Parathyroid adenoma (tissue), 2 donors: ENCODE data around the gene ARRB2.

Source experiments
- H2AFZ ChIP-seq: fragments of 300-600 bp; sonication (generic); one replicate; pipeline ENCODE4 v1.7.0; 2017; ENCODE audit warnings: antibody characterized with exemption, mild to moderate bottlenecking
- H3K27ac ChIP-seq: fragments of 300-600 bp; sonication (generic); one replicate; pipeline ENCODE4 v1.7.0; 2017
- H3K27me3 ChIP-seq: fragments of 300-600 bp; sonication (generic); one replicate; pipeline ENCODE4 v1.7.0; 2017; ENCODE audit warnings: low read length; ENCODE audit not compliant: control insufficient read depth, insufficient read depth
- H3K36me3 ChIP-seq: fragments of 300-600 bp; sonication (generic); one replicate; pipeline ENCODE4 v1.7.0; 2017; ENCODE audit warnings: low read length; ENCODE audit not compliant: control insufficient read depth, insufficient read depth
- H3K4me1 ChIP-seq: fragments of 300-600 bp; sonication (generic); one replicate; pipeline ENCODE4 v1.7.0; 2017; ENCODE audit warnings: control low read depth
- H3K4me2 ChIP-seq: fragments of 300-600 bp; sonication (generic); one replicate; pipeline ENCODE4 v1.7.0; 2017; ENCODE audit warnings: low read length
- H3K4me3 ChIP-seq: fragments of 300-600 bp; sonication (generic); one replicate; pipeline ENCODE4 v1.7.0; 2017; ENCODE audit warnings: low read depth, low read length
- H3K79me2 ChIP-seq: fragments of 300-600 bp; sonication (generic); one replicate; pipeline ENCODE4 v1.7.0; 2017; ENCODE audit warnings: control low read depth
- H3K9ac ChIP-seq: fragments of 300-600 bp; sonication (generic); one replicate; pipeline ENCODE4 v1.7.0; 2017; ENCODE audit warnings: mild to moderate bottlenecking
- H3K9me3 ChIP-seq: fragments of 300-600 bp; sonication (generic); one replicate; pipeline ENCODE4 v1.7.0; 2017; ENCODE audit warnings: low read length; ENCODE audit not compliant: control insufficient read depth
- CTCF ChIP-seq: fragments of 300-600 bp; sonication (generic); IDR thresholded peaks from one replicate; pipeline ENCODE4 v1.7.0; 2017; ENCODE audit warnings: antibody characterized with exemption, mild to moderate bottlenecking
- donor health status: primary hyperparathyroidism.

ARRB2 gene

GRCh38 chr17:4766723-4767122 is 56.3 kb downstream of the ARRB2 start:
- Histone ChIP-seq H3K4me3 (no peak overlapping the region), H3K9ac (no peak overlapping the region), H3K4me1 (peaks cover 6% of the 10 kb centered on the region), H3K9me3 (no peaks in the 10 kb centered on the region), H3K79me2 (no peaks in the 10 kb centered on the region), H3K27me3 (no peaks in the 10 kb centered on the region), H3K27ac (no peak overlapping the region), H3K4me2 (no peak overlapping the region), H2AFZ (no peak overlapping the region), H3K36me3 (no peaks in the 10 kb centered on the region)
- TF ChIP-seq CTCF, result no peak

- H2AFZ ChIP-seq, result no peak overlapping the region
- H3K9ac ChIP-seq, result no peak overlapping the region
- no peak overlapping the region for H3K27ac ChIP-seq
- H3K9me3 ChIP-seq, result no peaks in the 10 kb centered on the region
- H3K27me3 ChIP-seq, result no peaks in the 10 kb centered on the region
- H3K4me1 ChIP-seq, result peaks cover 8% of the 10 kb centered on the region
- no peak for TF ChIP-seq CTCF
- no peaks in the 10 kb centered on the region for H3K79me2 ChIP-seq
- no peak overlapping the region for H3K4me2 ChIP-seq
- no peak overlapping the region for H3K4me3 ChIP-seq
- no peaks in the 10 kb centered on the region for H3K36me3 ChIP-seq
Observed at GRCh38 chr17:4768298-4768697, 57.9 kb downstream of the ARRB2 start.

GRCh38 chr17:4769628-4770027 is 59.2 kb downstream of the ARRB2 start:
- Histone ChIP-seq H3K36me3 (no peaks in the 10 kb centered on the region), H2AFZ (no peak overlapping the region)

More at GRCh38 chr17:4769628-4770027, 59.2 kb downstream of the ARRB2 start:
- H3K9ac ChIP-seq, result no peak overlapping the region
- no peaks in the 10 kb centered on the region for H3K27me3 ChIP-seq
- no peak for TF ChIP-seq CTCF
- no peak overlapping the region for H3K27ac ChIP-seq
- peaks cover 8% of the 10 kb centered on the region for H3K4me1 ChIP-seq
- no peaks in the 10 kb centered on the region for H3K79me2 ChIP-seq
- H3K4me2 ChIP-seq, result no peak overlapping the region
- H3K4me3 ChIP-seq, result no peak overlapping the region
- no peaks in the 10 kb centered on the region for H3K9me3 ChIP-seq
